K562 (cell line): ENCODE data around the gene CDK14. TPM values are rescaled to one million over a fixed set of nuclear protein-coding genes. Genes with fewer than 3 reads are reported as not detected.

Experiments used
- ATAC-seq: fragments of 200-7000 bp; cut with Tn5 transposase; 3 replicates; pipeline ENCODE4 v1.9.1; 2020; ENCODE audit warnings: moderate library complexity
- BruUV-seq: library from RNA; stranded (reverse); fragments of 400-500 nt; replicated peaks from 2 replicates; lab custom pipeline; 2021; lab: Mats Ljungman, UMichigan
- CTCF ChIA-PET: fragments of 300-600 bp; formaldehyde crosslinking; extraction: SDS; loops from one replicate; lab custom pipeline; 2021; ENCODE audit warnings: low intra/inter-chr PET ratio; lab: Yijun Ruan, JAX
- POLR2A ChIA-PET: fragments of 300-600, 350-650 bp; sonication (Branson Sonifier 250); formaldehyde crosslinking; extraction: SDS; loops from one replicate; lab custom pipeline; 2021; ENCODE audit warnings: antibody characterized with exemption, inconsistent platforms; lab: Yijun Ruan, JAX
- DNase-seq, 4 experiments: peaks; one replicate each; pipeline versions ENCODE4 v3.0.0 to v3.0.0-alpha.2; 2011 to 2018; ENCODE audit warnings: low spot score in 3 of 4, mixed read lengths in 3 of 4; ENCODE audit errors: extremely low read depth in 1 of 4
- FAIRE-seq: peaks from 2 replicates; lab custom pipeline; 2011; peaks lifted over from hg19 to GRCh38; lab: Jason Lieb, UNC
- H2AFZ ChIP-seq: 2 replicates; pipeline ENCODE4 v1.6.0; 2011; ENCODE audit warnings: low read depth, low read length, control low read depth, inconsistent platforms
- H3K27ac ChIP-seq: fragments of 200-600 bp; 3 replicates; pipeline ENCODE4 v1.8.0; 2011; ENCODE audit warnings: low read depth, mild to moderate bottlenecking, control low read depth, inconsistent platforms, low read length, moderate library complexity, mixed read lengths; ENCODE audit errors: extremely low read depth
- H3K27me3 ChIP-seq, 2 experiments: fragments of 300-600 bp in 1 of 2; 2 replicates in 1 of 2; 3 replicates in 1 of 2; pipeline versions ENCODE4 v1.6.0 to v1.8.0; 2011; ENCODE audit warnings: inconsistent platforms in 2 of 2, low read length in 2 of 2, mild to moderate bottlenecking in 1 of 2, mixed read lengths in 1 of 2, moderate library complexity in 1 of 2; ENCODE audit not compliant: control insufficient read depth in 2 of 2, insufficient read depth in 2 of 2
- H3K36me3 ChIP-seq: fragments of 300-600 bp; 3 replicates; pipeline ENCODE4 v1.8.0; 2011; ENCODE audit warnings: mild to moderate bottlenecking, low read length, inconsistent platforms; ENCODE audit not compliant: control insufficient read depth, insufficient read depth
- H3K4me1 ChIP-seq, 2 experiments: fragments of 200-600 bp in 1 of 2; replicated peaks in 1 of 2; 2 replicates in 1 of 2; 3 replicates in 1 of 2; pipeline versions ENCODE4 v1.5.1 to v1.8.0; 2011; ENCODE audit warnings: inconsistent platforms in 2 of 2, low read length in 2 of 2, mild to moderate bottlenecking in 1 of 2, mixed read lengths in 1 of 2, moderate library complexity in 1 of 2; ENCODE audit not compliant: control insufficient read depth in 2 of 2, insufficient read depth in 2 of 2
- H3K4me2 ChIP-seq: 2 replicates; pipeline ENCODE4 v1.6.1; 2011; ENCODE audit warnings: low read length, control low read depth, inconsistent platforms, mixed read lengths; ENCODE audit not compliant: insufficient read depth
- H3K4me3 ChIP-seq: fragments of 200-600 bp; sonication (generic), shearing (Covaris generic); 2 replicates; pipeline ENCODE4 v1.5.1; 2016; ENCODE audit warnings: control low read depth, inconsistent platforms
- H3K79me2 ChIP-seq: fragments of 200-600 bp; 3 replicates; pipeline ENCODE4 v1.8.0; 2011; ENCODE audit warnings: low read length, inconsistent platforms; ENCODE audit not compliant: control insufficient read depth, insufficient read depth
- H3K9ac ChIP-seq, 2 experiments: 2 replicates each; pipeline versions ENCODE4 v1.6.0 to v1.6.1; 2011; ENCODE audit warnings: low read depth in 2 of 2, low read length in 2 of 2, control low read depth in 1 of 2, inconsistent platforms in 1 of 2, mild to moderate bottlenecking in 1 of 2, mixed read lengths in 1 of 2; ENCODE audit not compliant: insufficient read depth in 1 of 2
- H3K9me1 ChIP-seq: one replicate; pipeline ENCODE4 v1.6.0; 2011; ENCODE audit warnings: inconsistent platforms, mild to moderate bottlenecking, low read length, moderate library complexity; ENCODE audit not compliant: control insufficient read depth, insufficient read depth
- H3K9me3 ChIP-seq: replicated peaks from 2 replicates; pipeline ENCODE4 v1.5.1; 2011; ENCODE audit warnings: low read depth, low read length, inconsistent platforms; ENCODE audit not compliant: control insufficient read depth, insufficient read depth
- H4K20me1 ChIP-seq: replicated peaks from 2 replicates; pipeline ENCODE4 v1.6.1; 2011; ENCODE audit warnings: low read length, inconsistent platforms, mixed read lengths; ENCODE audit not compliant: control insufficient read depth, insufficient read depth
- AFF1 ChIP-seq, 2 experiments: fragments of 450-650 bp; IDR thresholded peaks; 2 replicates each; pipeline ENCODE4 v1.6.1; 2018; ENCODE audit warnings: mild to moderate bottlenecking in 2 of 2, low read depth in 1 of 2; ENCODE audit not compliant: partially characterized antibody in 2 of 2
- CBX2 ChIP-seq: fragments of 200-600 bp; sonication (generic); IDR thresholded peaks from one replicate; pipeline ENCODE4 v1.6.1; 2012; ENCODE audit warnings: mild to moderate bottlenecking, low read length, inconsistent platforms; ENCODE audit not compliant: insufficient read depth, poor library complexity, severe bottlenecking
- CCAR2 ChIP-seq: fragments of 200-400 bp; formaldehyde crosslinking; IDR thresholded peaks from 2 replicates; pipeline ENCODE4 v1.6.1; 2017; ENCODE audit warnings: mild to moderate bottlenecking, low read depth, low read length
- NKRF ChIP-seq: fragments of 450-650 bp; IDR thresholded peaks from 2 replicates; pipeline ENCODE4 v1.6.1; 2016; ENCODE audit warnings: borderline replicate concordance
- PRPF4 ChIP-seq: fragments of 200-400 bp; formaldehyde crosslinking; IDR thresholded peaks from one replicate; pipeline ENCODE4 v1.6.1; 2017; ENCODE audit warnings: low read length, low read depth, mild to moderate bottlenecking; ENCODE audit not compliant: insufficient read depth, poor library complexity, severe bottlenecking
- WGBS: fragments of 100-300 bp; shearing (Covaris generic); methylation state at CpG from one replicate; pipeline ENCODE4 v1.1.6; 2016; ENCODE audit warnings: low coverage, mixed read lengths; ENCODE audit not compliant: insufficient coverage; ENCODE audit errors: missing lambda C conversion rate; 5-methylcytosine and 5-hydroxymethylcytosine counted together
- in situ Hi-C: fragments of 300-500 bp; cut with MboI; formaldehyde crosslinking; loops from 4 replicates; pipeline ENCODE4 v1.15.0; 2018; ENCODE audit warnings: inconsistent platforms, mixed read lengths
- intact Hi-C: fragments of 100-400 bp; cut with micrococcal nuclease; formaldehyde crosslinking; loops from 2 replicates; pipeline ENCODE4 v1.14.2; 2022
- polyA plus RNA-seq, 8 experiments: library from polyadenylated mRNA; depleted of rRNA in 4 of 8; stranded (reverse) in 5 of 8; unstranded in 3 of 8; fragments of >200 nt; fragmentation: Nextera tagmentation in 2 of 8; fragmentation: Illumina TruSeq in 1 of 8; extraction: Ambion mirVana in 2 of 8; extraction: Trizol in 1 of 8; gene quantifications; 2 replicates each; pipeline versions ENCODE4 v1.2.1 to v1.2.3, GENCODE V29; 2011 to 2014; ENCODE audit warnings: inconsistent platforms in 1 of 8, missing spikeins in 1 of 8
- total RNA-seq, 7 experiments: library from RNA; depleted of rRNA in 6 of 7; stranded (reverse); fragments of >200 nt in 6 of 7; fragmentation: Illumina TruSeq in 2 of 7; extraction: Trizol in 2 of 7; gene quantifications; 2 replicates each; pipeline versions ENCODE4 v1.2.1 to v1.2.3, GENCODE V29; 2011 to 2021; ENCODE audit warnings: low replicate concordance in 1 of 7

The CDK14 gene
- total and polyA plus RNA-seq, 9 of the 15 experiments (the other 6 are each of a cell fraction or from before 2014, with no cell fraction given): 0.03 to 0.91 (median 0.16) TPM

GRCh38 chr7:90939666-90940065, 343.5 kb downstream of the CDK14 start:
- H3K9me3 ChIP-seq: no peaks in the 10 kb centered on the region
- FAIRE-seq: no peak
- TF ChIP-seq CBX2: no peak
- no peak for TF ChIP-seq NKRF
- no peak for TF ChIP-seq CCAR2
- no peak for DNase-seq
- H3K9ac ChIP-seq: no peak overlapping the region
- H3K4me2 ChIP-seq: no peak overlapping the region
- no peak overlapping the region for H2AFZ ChIP-seq
- in situ Hi-C loops (no loop called here), intact Hi-C loops (no loop called here)
- no peaks in the 10 kb centered on the region for H3K27me3 ChIP-seq
- H3K4me3 ChIP-seq: no peak overlapping the region
- CTCF ChIA-PET: no interaction called here
- 5% methylated on average over 3 of the region's 3 CpGs for WGBS
- no peaks in the 10 kb centered on the region for H4K20me1 ChIP-seq
- no peaks in the 10 kb centered on the region for H3K36me3 ChIP-seq
- H3K4me1 ChIP-seq: no peaks in the 10 kb centered on the region
- H3K79me2 ChIP-seq: no peaks in the 10 kb centered on the region
- BruUV-seq: no TSS peak
- no peaks in the 10 kb centered on the region for H3K9me1 ChIP-seq
- no peak overlapping the region for H3K27ac ChIP-seq
- no peak for ATAC-seq
- POLR2A ChIA-PET: no interaction called here

GRCh38 chr7:90944021-90944420, 347.9 kb downstream of the CDK14 start:
- Histone ChIP-seq H3K27ac (no peak overlapping the region), H3K4me3 (no peak overlapping the region), H3K9ac (no peak overlapping the region), H3K9me3 (no peaks in the 10 kb centered on the region), H3K4me2 (no peak overlapping the region), H3K36me3 (no peaks in the 10 kb centered on the region), H2AFZ (no peak overlapping the region), H4K20me1 (no peaks in the 10 kb centered on the region), H3K27me3 (no peaks in the 10 kb centered on the region), H3K4me1 (no peaks in the 10 kb centered on the region), H3K79me2 (no peaks in the 10 kb centered on the region), H3K9me1 (no peaks in the 10 kb centered on the region)
- in situ Hi-C loops (no loop called here), intact Hi-C loops (no loop called here)
- POLR2A ChIA-PET: no interaction called here
- BruUV-seq: no TSS peak
- DNase-seq (no peak), ATAC-seq (no peak), FAIRE-seq (no peak)
- CTCF ChIA-PET: no interaction called here
- WGBS: 2% methylated on average over 3 of the region's 3 CpGs
- TF ChIP-seq AFF1 (IDR thresholded peaks at IDR 0.05; ENCODE audit: low read depth in 1 of 2, partially characterized antibody in 2 of 2): no peak
- no peak for TF ChIP-seq PRPF4
